Sigmoid colon (tissue), 4 donors: Measurements from ENCODE around the gene SEC14L1.

ENCODE experiments used
- POLR2A ChIP-seq, 2 donors: fragments of 450-650 bp; IDR thresholded peaks; one replicate each; pipeline ENCODE4 v1.6.1; 2016; ENCODE audit warnings: antibody characterized with exemption in 2 of 2, mild to moderate bottlenecking in 2 of 2, moderate library complexity in 2 of 2
- POLR2AphosphoS5 ChIP-seq, 4 donors: sonication (generic); formaldehyde crosslinking; IDR thresholded peaks; one replicate each; pipeline ENCODE4 v1.6.1; 2017; ENCODE audit warnings: antibody characterized with exemption in 4 of 4
- TF ChIP-seq, protein P1 (sequence below), 4 experiments: fragments of 450-650 bp in 3 of 4; fragments of 200-600 bp in 1 of 4; IDR thresholded peaks; one replicate each; pipeline ENCODE4 v1.5.1; 2016 to 2019; ENCODE audit warnings: antibody characterized with exemption in 4 of 4, mild to moderate bottlenecking in 3 of 4, moderate library complexity in 2 of 4

DNA sequence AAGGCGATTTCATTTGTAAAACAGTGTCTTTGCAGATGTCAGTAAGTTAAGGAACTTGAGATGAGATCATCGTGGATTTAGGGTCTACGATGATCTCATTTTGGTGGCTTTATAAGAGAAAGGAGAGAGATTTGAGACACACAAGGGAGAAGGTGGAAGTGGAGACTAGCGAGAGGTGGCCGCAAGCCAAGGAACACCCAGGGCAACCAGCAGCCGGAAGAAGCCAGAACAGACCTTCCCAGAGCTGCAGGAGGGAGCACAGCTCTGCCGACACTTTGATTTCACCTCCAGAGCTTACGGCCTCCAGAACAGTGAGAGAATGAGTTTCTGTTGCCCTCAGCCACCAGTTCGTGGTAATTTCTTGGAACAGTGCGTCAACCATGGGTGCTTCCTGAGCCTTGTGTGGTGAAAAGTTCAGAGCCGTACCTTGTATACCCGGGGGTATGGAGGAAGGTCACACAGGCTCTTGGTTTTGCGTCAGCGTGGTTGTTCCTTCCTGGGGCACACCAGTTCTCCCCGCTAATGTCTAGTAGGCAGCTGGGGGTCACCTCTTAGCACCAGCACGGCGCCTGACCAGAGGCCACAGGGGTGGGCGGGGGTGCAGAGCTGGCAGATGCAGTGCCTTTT lies 12.9 kb upstream of the SEC14L1 start:
- TF ChIP-seq, protein P1, sequence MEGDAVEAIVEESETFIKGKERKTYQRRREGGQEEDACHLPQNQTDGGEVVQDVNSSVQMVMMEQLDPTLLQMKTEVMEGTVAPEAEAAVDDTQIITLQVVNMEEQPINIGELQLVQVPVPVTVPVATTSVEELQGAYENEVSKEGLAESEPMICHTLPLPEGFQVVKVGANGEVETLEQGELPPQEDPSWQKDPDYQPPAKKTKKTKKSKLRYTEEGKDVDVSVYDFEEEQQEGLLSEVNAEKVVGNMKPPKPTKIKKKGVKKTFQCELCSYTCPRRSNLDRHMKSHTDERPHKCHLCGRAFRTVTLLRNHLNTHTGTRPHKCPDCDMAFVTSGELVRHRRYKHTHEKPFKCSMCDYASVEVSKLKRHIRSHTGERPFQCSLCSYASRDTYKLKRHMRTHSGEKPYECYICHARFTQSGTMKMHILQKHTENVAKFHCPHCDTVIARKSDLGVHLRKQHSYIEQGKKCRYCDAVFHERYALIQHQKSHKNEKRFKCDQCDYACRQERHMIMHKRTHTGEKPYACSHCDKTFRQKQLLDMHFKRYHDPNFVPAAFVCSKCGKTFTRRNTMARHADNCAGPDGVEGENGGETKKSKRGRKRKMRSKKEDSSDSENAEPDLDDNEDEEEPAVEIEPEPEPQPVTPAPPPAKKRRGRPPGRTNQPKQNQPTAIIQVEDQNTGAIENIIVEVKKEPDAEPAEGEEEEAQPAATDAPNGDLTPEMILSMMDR (IDR thresholded peaks at IDR 0.05), result no peak
- TF ChIP-seq POLR2AphosphoS5 (IDR thresholded peaks at IDR 0.05) (peak in 2 of 4 donors; percentile 61 to 78), POLR2A (IDR thresholded peaks at IDR 0.05) (peak in 1 of 2 donors; percentile 6)
